Activated CD8-positive, alpha-beta T cell treated with anti-CD3 and anti-CD28 coated beads for 36 hours (primary cell): ENCODE measurements around the gene PTPRK. TPM values are rescaled to one million over a fixed set of nuclear protein-coding genes. Genes with fewer than 3 reads are reported as not detected.
A peak's percentile ranks its signal among the peaks of the same experiment; 100 is the strongest.

ENCODE experiments used
- ATAC-seq: fragments of 200-7000 bp; cut with Tn5 transposase; one replicate; pipeline ENCODE4 v1.10.0; 2021; ENCODE audit warnings: mild to moderate bottlenecking, moderate library complexity
- CTCF ChIA-PET: fragments of 350-600 bp; sonication (Branson Sonifier 250); formaldehyde crosslinking; loops from one replicate; lab custom pipeline; 2021; ENCODE audit warnings: antibody characterized with exemption; lab: Charles Lee
- POLR2A ChIA-PET: fragments of 350-600 bp; sonication (Branson Sonifier 250); formaldehyde crosslinking; loops from one replicate; lab custom pipeline; 2021; ENCODE audit warnings: antibody characterized with exemption; lab: Charles Lee
- DNase-seq: peaks from one replicate; pipeline ENCODE4 v3.0.0-alpha.2; 2020
- H3K27ac Mint-ChIP-seq: one replicate; pipeline ENCODE4 v1.8.0; 2021; ENCODE audit warnings: mild to moderate bottlenecking, mixed read lengths
- H3K27me3 Mint-ChIP-seq: one replicate; pipeline ENCODE4 v1.8.0; 2021; ENCODE audit warnings: mixed read lengths
- H3K36me3 Mint-ChIP-seq: one replicate; pipeline ENCODE4 v1.8.0; 2021; ENCODE audit warnings: low read depth, mixed read lengths
- H3K4me1 Mint-ChIP-seq: one replicate; pipeline ENCODE4 v1.8.0; 2021; ENCODE audit warnings: low read depth, mixed read lengths
- H3K4me3 Mint-ChIP-seq: one replicate; pipeline ENCODE4 v1.8.0; 2021; ENCODE audit warnings: mild to moderate bottlenecking, moderate library complexity, mixed read lengths
- H3K9me3 Mint-ChIP-seq: one replicate; pipeline ENCODE4 v1.8.0; 2021; ENCODE audit warnings: mixed read lengths
- intact Hi-C: fragments of 100-400 bp; cut with micrococcal nuclease; formaldehyde crosslinking; loops from one replicate; pipeline ENCODE4 v1.10.0; 2022
- total RNA-seq, 2 experiments: library from RNA; stranded (reverse); gene quantifications; one replicate each; pipeline ENCODE4 v1.2.3, GENCODE V29; 2021
- TF ChIP-seq, protein P1 (sequence below): fragments of 200-600 bp; IDR thresholded peaks from one replicate; pipeline ENCODE4 v1.8.0; 2022; ENCODE audit warnings: antibody characterized with exemption, mild to moderate bottlenecking

PTPRK gene
- total RNA-seq, 2 experiments from 2014 or later, result 7.7 to 8.9 TPM

DNA sequence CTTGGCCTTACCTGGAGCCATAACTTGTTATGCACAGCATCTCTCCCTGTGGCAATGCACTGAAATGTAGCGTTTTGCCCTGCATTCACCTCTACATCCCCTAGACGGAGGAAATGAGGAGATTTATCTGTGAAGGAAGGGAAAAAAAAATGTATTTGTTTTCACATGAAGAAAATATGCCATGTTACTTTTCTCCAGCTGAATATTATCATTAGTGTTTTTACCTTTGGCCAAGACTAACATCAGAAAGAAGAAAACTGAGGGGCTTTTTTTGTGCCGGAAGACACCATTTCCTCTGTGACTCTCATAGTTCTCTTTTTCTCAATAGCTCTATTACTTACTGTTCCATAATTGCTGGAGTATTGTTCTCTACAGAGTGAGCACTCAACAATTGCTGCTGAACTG, 280.4 kb downstream of the PTPRK start:
- H3K4me1 Mint-ChIP-seq, result peaks cover 28% of the 10 kb centered on the region
- DNase-seq (no peak), ATAC-seq (no peak)
- no peaks in the 10 kb centered on the region for H3K9me3 Mint-ChIP-seq
- ChIA-PET POLR2A (no interaction called here), CTCF (no interaction called here)
- H3K27me3 Mint-ChIP-seq, result no peaks in the 10 kb centered on the region
- intact Hi-C loops, result no loop called here
- peaks cover 1% of the 10 kb centered on the region for H3K36me3 Mint-ChIP-seq
- peak overlapping the region; percentile 66 for H3K27ac Mint-ChIP-seq
- peak overlapping the region; percentile 18 for H3K4me3 Mint-ChIP-seq
- TF ChIP-seq, protein P1, sequence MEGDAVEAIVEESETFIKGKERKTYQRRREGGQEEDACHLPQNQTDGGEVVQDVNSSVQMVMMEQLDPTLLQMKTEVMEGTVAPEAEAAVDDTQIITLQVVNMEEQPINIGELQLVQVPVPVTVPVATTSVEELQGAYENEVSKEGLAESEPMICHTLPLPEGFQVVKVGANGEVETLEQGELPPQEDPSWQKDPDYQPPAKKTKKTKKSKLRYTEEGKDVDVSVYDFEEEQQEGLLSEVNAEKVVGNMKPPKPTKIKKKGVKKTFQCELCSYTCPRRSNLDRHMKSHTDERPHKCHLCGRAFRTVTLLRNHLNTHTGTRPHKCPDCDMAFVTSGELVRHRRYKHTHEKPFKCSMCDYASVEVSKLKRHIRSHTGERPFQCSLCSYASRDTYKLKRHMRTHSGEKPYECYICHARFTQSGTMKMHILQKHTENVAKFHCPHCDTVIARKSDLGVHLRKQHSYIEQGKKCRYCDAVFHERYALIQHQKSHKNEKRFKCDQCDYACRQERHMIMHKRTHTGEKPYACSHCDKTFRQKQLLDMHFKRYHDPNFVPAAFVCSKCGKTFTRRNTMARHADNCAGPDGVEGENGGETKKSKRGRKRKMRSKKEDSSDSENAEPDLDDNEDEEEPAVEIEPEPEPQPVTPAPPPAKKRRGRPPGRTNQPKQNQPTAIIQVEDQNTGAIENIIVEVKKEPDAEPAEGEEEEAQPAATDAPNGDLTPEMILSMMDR, result no peak

DNA sequence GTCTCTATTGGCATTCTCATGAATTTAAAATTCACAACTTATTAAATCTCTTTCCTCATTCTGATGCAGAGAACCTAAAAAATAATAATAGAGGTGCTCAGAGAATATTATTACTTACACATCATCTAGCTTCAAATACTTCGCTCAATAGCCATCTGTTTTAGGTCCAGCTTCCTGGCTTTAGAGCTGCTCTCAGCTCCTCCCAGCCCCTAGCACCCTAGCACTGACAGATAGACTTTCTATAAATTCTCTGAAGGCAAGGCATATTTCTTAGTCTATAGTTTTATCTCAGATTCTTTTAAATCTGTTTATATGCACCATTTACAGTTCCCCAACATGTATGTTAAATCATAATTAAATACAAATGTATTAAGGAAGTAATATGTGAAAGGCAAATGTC, 281.3 kb downstream of the PTPRK start:
- Mint-ChIP-seq H3K27ac (no peak overlapping the region), H3K9me3 (no peaks in the 10 kb centered on the region), H3K27me3 (no peaks in the 10 kb centered on the region), H3K36me3 (peaks cover 1% of the 10 kb centered on the region), H3K4me3 (no peak overlapping the region), H3K4me1 (peaks cover 19% of the 10 kb centered on the region)
- CTCF ChIA-PET, result interaction anchor here (1.6 kb wide), 1 partner anchor 9 kb away, joined by 5 read pairs; no protein-coding TSS in a partner anchor
- DNase-seq (no peak), ATAC-seq (no peak)
- POLR2A ChIA-PET, result no interaction called here
- intact Hi-C loops, result no loop called here
- TF ChIP-seq, protein P1, result no peak

DNA sequence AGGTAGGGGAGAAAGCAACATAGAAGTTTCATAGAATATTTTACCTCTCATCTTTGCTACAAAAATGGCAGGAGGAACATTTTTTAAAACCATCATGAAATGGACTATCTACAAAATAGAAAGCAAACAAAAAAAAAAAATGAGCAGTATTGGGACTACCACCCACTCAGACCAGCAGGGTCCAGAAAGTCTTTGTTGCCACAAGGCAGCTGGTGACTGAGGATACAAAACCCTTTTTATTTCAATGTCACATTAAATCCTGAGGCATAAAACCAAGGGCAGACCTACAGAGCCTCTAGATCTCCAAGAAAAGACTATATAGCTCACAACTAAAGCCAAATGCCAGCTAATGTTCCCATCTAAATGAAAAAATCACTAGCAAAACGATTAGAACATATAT, 282.2 kb downstream of the PTPRK start:
- Mint-ChIP-seq H3K4me3 (no peak overlapping the region), H3K36me3 (peaks cover 1% of the 10 kb centered on the region), H3K4me1 (peaks cover 16% of the 10 kb centered on the region), H3K9me3 (no peaks in the 10 kb centered on the region), H3K27ac (no peak overlapping the region), H3K27me3 (no peaks in the 10 kb centered on the region)
- ATAC-seq, result no peak
- TF ChIP-seq, protein P1, result no peak
- CTCF ChIA-PET, result interaction anchor here (1.6 kb wide), 1 partner anchor 8 kb away, joined by 5 read pairs; no protein-coding TSS in a partner anchor
- POLR2A ChIA-PET, result interaction anchor here (0.6 kb wide), 1 partner anchor 353 kb away, joined by 3 read pairs; no protein-coding TSS in a partner anchor
- DNase-seq, result no peak
- intact Hi-C loops, result no loop called here

DNA sequence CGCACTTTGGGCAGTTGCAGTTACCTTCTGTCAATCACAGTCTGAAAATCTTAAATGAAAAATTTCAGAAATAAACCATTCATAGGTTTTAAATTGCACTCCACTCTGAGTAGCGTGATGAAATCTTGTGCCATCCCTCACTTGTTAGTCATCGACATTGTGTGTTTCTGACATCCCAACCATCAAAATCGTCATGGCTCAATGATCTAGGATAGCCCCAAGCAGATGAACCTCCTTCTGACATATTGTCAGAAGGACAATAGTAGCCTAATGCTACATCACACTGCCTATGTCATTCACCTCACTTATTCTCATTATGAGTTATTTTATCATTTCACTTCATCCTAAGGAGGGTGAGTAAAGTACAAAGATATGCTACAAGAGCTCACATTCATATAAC, 284.8 kb downstream of the PTPRK start:
- peaks cover 7% of the 10 kb centered on the region for H3K4me1 Mint-ChIP-seq
- H3K4me3 Mint-ChIP-seq, result no peak overlapping the region
- intact Hi-C loops, result no loop called here
- H3K9me3 Mint-ChIP-seq, result no peaks in the 10 kb centered on the region
- H3K27ac Mint-ChIP-seq, result no peak overlapping the region
- DNase-seq (no peak), ATAC-seq (no peak)
- H3K36me3 Mint-ChIP-seq, result no peaks in the 10 kb centered on the region
- TF ChIP-seq, protein P1, result no peak
- ChIA-PET CTCF (interaction anchor here (1.0 kb wide), 1 partner anchor 92 kb away, joined by 3 read pairs; no protein-coding TSS in a partner anchor), POLR2A (no interaction called here)
- no peaks in the 10 kb centered on the region for H3K27me3 Mint-ChIP-seq

DNA sequence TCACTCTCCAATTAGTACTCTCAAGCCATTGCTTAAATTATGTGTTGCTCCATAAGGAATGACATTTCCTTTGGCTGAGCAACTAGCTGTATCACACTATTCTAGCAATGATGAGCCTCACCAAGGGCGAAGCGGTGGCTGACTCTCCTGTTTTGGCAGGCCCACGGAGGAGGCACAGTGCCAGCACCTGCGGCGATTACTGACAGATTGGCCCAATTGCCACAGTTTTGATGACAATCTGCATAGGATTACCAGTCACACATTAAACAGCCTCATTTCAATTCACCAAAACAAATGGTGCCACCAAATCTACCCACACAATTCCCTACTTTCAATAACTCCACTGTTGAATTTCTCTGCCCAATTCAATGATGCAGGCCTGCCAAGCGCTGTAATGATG, 286.9 kb downstream of the PTPRK start:
- no peaks in the 10 kb centered on the region for H3K4me1 Mint-ChIP-seq
- ChIA-PET CTCF (no interaction called here), POLR2A (no interaction called here)
- ATAC-seq, result no peak
- TF ChIP-seq, protein P1, result no peak
- no peak overlapping the region for H3K27ac Mint-ChIP-seq
- H3K36me3 Mint-ChIP-seq, result no peaks in the 10 kb centered on the region
- no peak for DNase-seq
- H3K27me3 Mint-ChIP-seq, result no peaks in the 10 kb centered on the region
- H3K4me3 Mint-ChIP-seq, result no peak overlapping the region
- intact Hi-C loops, result no loop called here
- no peaks in the 10 kb centered on the region for H3K9me3 Mint-ChIP-seq
